PC-9 (cell line): ENCODE measurements around the gene NAGLU. TPM values are rescaled to one million over a fixed set of nuclear protein-coding genes. Genes with fewer than 3 reads are reported as not detected.
"Not testable (repeated sequence)": the region's sequence is repeated elsewhere in the genome, so short reads cannot be mapped to it uniquely, and the experiment has no call there.

Experiments used
- BruUV-seq: library from RNA; stranded (reverse); fragments of 400-500 nt; replicated peaks from 2 replicates; lab custom pipeline; 2021; lab: Mats Ljungman, UMichigan
- CTCF ChIA-PET: fragments of 300-600 bp; sonication (Branson Sonifier 250); formaldehyde crosslinking; loops from one replicate; lab custom pipeline; 2022; ENCODE audit warnings: antibody characterized with exemption; lab: Charles Lee
- POLR2A ChIA-PET: fragments of 300-600 bp; sonication (Branson Sonifier 250); formaldehyde crosslinking; loops from one replicate; lab custom pipeline; 2022; ENCODE audit warnings: antibody characterized with exemption; ENCODE audit not compliant: unreplicated experiment; lab: Charles Lee
- DNase-seq, 2 experiments: peaks; one replicate each; pipeline versions ENCODE4 v3.0.0 to v3.0.0-alpha.2; 2015 to 2022; ENCODE audit warnings: mixed read lengths in 1 of 2
- H2AFZ ChIP-seq: fragments of 200-600 bp; sonication (generic); 2 replicates; pipeline ENCODE4 v1.8.1; 2017; ENCODE audit warnings: antibody characterized with exemption
- H3F3A ChIP-seq: fragments of 200-600 bp; sonication (generic); 2 replicates; pipeline ENCODE4 v1.8.1; 2017; ENCODE audit warnings: antibody characterized with exemption, mild to moderate bottlenecking, low read depth; ENCODE audit not compliant: insufficient read depth
- H3K27ac ChIP-seq: fragments of 200-600 bp; sonication (generic); 2 replicates; pipeline ENCODE4 v1.6.1; 2016; ENCODE audit warnings: mixed run types
- H3K27me3 ChIP-seq: fragments of 200-600 bp; sonication (generic); 2 replicates; pipeline ENCODE4 v1.6.1; 2016; ENCODE audit warnings: low read depth, mixed run types; ENCODE audit not compliant: insufficient read depth
- H3K36me3 ChIP-seq: fragments of 200-600 bp; sonication (generic); 2 replicates; pipeline ENCODE4 v1.6.1; 2016; ENCODE audit warnings: low read depth, mixed run types
- H3K4me1 ChIP-seq: fragments of 200-600 bp; sonication (generic); replicated peaks from 2 replicates; pipeline ENCODE4 v1.6.1; 2016; ENCODE audit warnings: mixed run types; ENCODE audit not compliant: insufficient read depth
- H3K4me2 ChIP-seq: fragments of 200-600 bp; sonication (generic); 2 replicates; pipeline ENCODE4 v1.6.1; 2017; ENCODE audit warnings: mixed run types
- H3K4me3 ChIP-seq: fragments of 200-600 bp; sonication (generic); 2 replicates; pipeline ENCODE4 v1.6.1; 2016; ENCODE audit warnings: mixed run types
- H3K79me2 ChIP-seq: fragments of 200-600 bp; sonication (generic); 2 replicates; pipeline ENCODE4 v1.6.1; 2017; ENCODE audit warnings: low read depth, mixed run types
- H3K9me2 ChIP-seq: fragments of 200-600 bp; sonication (generic); 2 replicates; pipeline ENCODE4 v1.8.1; 2017; ENCODE audit warnings: mild to moderate bottlenecking; ENCODE audit not compliant: insufficient read depth
- H3K9me3 ChIP-seq: fragments of 200-600 bp; sonication (generic); 2 replicates; pipeline ENCODE4 v1.8.1; 2016; ENCODE audit warnings: low read depth; ENCODE audit not compliant: insufficient read depth
- H4K20me1 ChIP-seq: fragments of 200-600 bp; sonication (generic); 2 replicates; pipeline ENCODE4 v1.8.1; 2017; ENCODE audit not compliant: insufficient read depth
- CTCF ChIP-seq: fragments of 200-600 bp; sonication (generic); conservative IDR thresholded peaks from 2 replicates; pipeline ENCODE4 v1.6.1; 2017; ENCODE audit warnings: mixed run types, antibody characterized with exemption, mild to moderate bottlenecking, moderate library complexity
- EZH2 ChIP-seq: fragments of 200-600 bp; sonication (generic); IDR thresholded peaks from 2 replicates; pipeline ENCODE4 v1.8.0; 2017; ENCODE audit warnings: antibody characterized with exemption, low read depth
- intact Hi-C: fragments of 100-400 bp; cut with micrococcal nuclease; formaldehyde crosslinking; loops from one replicate; pipeline ENCODE4 v1.10.0; 2022; ENCODE audit not compliant: unreplicated experiment
- total RNA-seq: library from RNA; stranded (reverse); gene quantifications from 2 replicates; pipeline ENCODE4 v1.2.3, GENCODE V29; 2021

NAGLU gene
- total RNA-seq, 1 experiment from 2014 or later, result 18.2 TPM

- H2AFZ ChIP-seq, result no peak overlapping the region
- peaks cover 6% of the 10 kb centered on the region; the same call in 1 of the 2 replicates for H3K36me3 ChIP-seq
- peaks cover 10% of the 10 kb centered on the region for H3K79me2 ChIP-seq
- H3K27ac ChIP-seq, result no peak overlapping the region
- no peaks in the 10 kb centered on the region for H3K9me3 ChIP-seq
- no peaks in the 10 kb centered on the region for H3K9me2 ChIP-seq
- no peaks in the 10 kb centered on the region for H3K27me3 ChIP-seq
- ChIA-PET CTCF (no interaction called here), POLR2A (no interaction called here)
- H3K4me1 ChIP-seq, result peaks cover 30% of the 10 kb centered on the region
- no peak for DNase-seq
- H3F3A ChIP-seq, result peaks cover 28% of the 10 kb centered on the region
- H3K4me2 ChIP-seq, result peak overlapping the region; percentile 86
- no TSS peak for BruUV-seq
- H4K20me1 ChIP-seq, result no peaks in the 10 kb centered on the region
- H3K4me3 ChIP-seq, result peak overlapping the region; percentile 61
- TF ChIP-seq CTCF (no peak), EZH2 (no peak)
- intact Hi-C loops, result loop anchor here (2.0 kb wide), 1 partner anchor 26 kb away; the partner anchor contains the start of gene COASY
Observed at GRCh38 chr17:42537156-42537805, 1.2 kb downstream of the NAGLU start.

GRCh38 chr17:42537826-42538451, 1.9 kb downstream of the NAGLU start:
- CTCF ChIA-PET, result no interaction called here
- H2AFZ ChIP-seq, result no peak overlapping the region
- peaks cover 30% of the 10 kb centered on the region for H3K4me1 ChIP-seq
- intact Hi-C loops, result loop anchor here (2.0 kb wide), 1 partner anchor 25 kb away; the partner anchor contains the start of gene COASY
- BruUV-seq, result no TSS peak
- peaks cover 27% of the 10 kb centered on the region for H3F3A ChIP-seq
- no peaks in the 10 kb centered on the region for H3K9me2 ChIP-seq
- no peak overlapping the region for H3K27ac ChIP-seq
- H3K79me2 ChIP-seq, result peaks cover 10% of the 10 kb centered on the region
- no peak overlapping the region for H3K4me3 ChIP-seq
- TF ChIP-seq EZH2 (no peak), CTCF (no peak)
- DNase-seq, result no peak
- H4K20me1 ChIP-seq, result no peaks in the 10 kb centered on the region
- peaks cover 6% of the 10 kb centered on the region; the same call in 1 of the 2 replicates for H3K36me3 ChIP-seq
- POLR2A ChIA-PET, result no interaction called here
- no peaks in the 10 kb centered on the region for H3K9me3 ChIP-seq
- H3K27me3 ChIP-seq, result no peaks in the 10 kb centered on the region
- H3K4me2 ChIP-seq, result no peak overlapping the region

GRCh38 chr17:42538482-42538881, 2.4 kb downstream of the NAGLU start:
- no peaks in the 10 kb centered on the region for H3K9me3 ChIP-seq
- DNase-seq, result no peak
- H3K27ac ChIP-seq, result no peak overlapping the region
- no peak overlapping the region for H2AFZ ChIP-seq
- no peak overlapping the region for H3K4me2 ChIP-seq
- H3K27me3 ChIP-seq, result no peaks in the 10 kb centered on the region
- TF ChIP-seq EZH2 (no peak), CTCF (no peak)
- intact Hi-C loops, result no loop called here
- no peaks in the 10 kb centered on the region for H4K20me1 ChIP-seq
- POLR2A ChIA-PET, result no interaction called here
- CTCF ChIA-PET, result no interaction called here
- H3K36me3 ChIP-seq, result peaks cover 6% of the 10 kb centered on the region; the same call in 1 of the 2 replicates
- H3F3A ChIP-seq, result peaks cover 21% of the 10 kb centered on the region
- peaks cover 30% of the 10 kb centered on the region for H3K4me1 ChIP-seq
- no TSS peak for BruUV-seq
- H3K79me2 ChIP-seq, result peaks cover 10% of the 10 kb centered on the region
- H3K4me3 ChIP-seq, result no peak overlapping the region
- H3K9me2 ChIP-seq, result no peaks in the 10 kb centered on the region

GRCh38 chr17:42540558-42540957, 4.5 kb downstream of the NAGLU start:
- POLR2A ChIA-PET, intact Hi-C loops, CTCF ChIA-PET, H3K4me3 ChIP-seq, H4K20me1 ChIP-seq, H2AFZ ChIP-seq, DNase-seq, H3K9me2 ChIP-seq, BruUV-seq, H3K4me2 ChIP-seq, H3K36me3 ChIP-seq, H3K27me3 ChIP-seq, H3K9me3 ChIP-seq: not testable (repeated sequence)
- H3F3A ChIP-seq, result peaks cover 22% of the 10 kb centered on the region
- peaks cover 10% of the 10 kb centered on the region for H3K79me2 ChIP-seq
- peak overlapping the region; percentile 48; the same call in 1 of the 2 replicates for H3K27ac ChIP-seq
- H3K4me1 ChIP-seq, result peaks cover 25% of the 10 kb centered on the region
